H1 (cell line): ENCODE results near the gene SOS1. TPM values are rescaled to one million over a fixed set of nuclear protein-coding genes. Genes with fewer than 3 reads are reported as not detected.

ENCODE experiments used
- ATF3 ChIP-seq: IDR thresholded peaks from 2 replicates; pipeline ENCODE4 v1.6.1; 2011; ENCODE audit warnings: low read depth, mild to moderate bottlenecking, low read length; ENCODE audit not compliant: insufficient read depth
- CBX5 ChIP-seq: fragments of 300-800, 300-1000 bp; sonication (generic); IDR thresholded peaks from 2 replicates; pipeline ENCODE4 v1.7.1; 2016; ENCODE audit warnings: antibody characterized with exemption, low read length, low read depth
- CBX8 ChIP-seq: fragments of 300-800, 300-1000 bp; sonication (generic); IDR thresholded peaks from 2 replicates; pipeline ENCODE4 v1.7.1; 2016; ENCODE audit warnings: low read depth, low read length, borderline replicate concordance
- GTF2F1 ChIP-seq: IDR thresholded peaks from 2 replicates; pipeline ENCODE4 v1.6.1; 2012; ENCODE audit warnings: low read depth, low read length, improper control_type of control experiment, borderline replicate concordance
- RXRA ChIP-seq: IDR thresholded peaks from 2 replicates; pipeline ENCODE4 v1.6.1; 2011; ENCODE audit warnings: low read depth, mild to moderate bottlenecking, low read length, moderate library complexity; ENCODE audit not compliant: insufficient read depth
- SP1 ChIP-seq: IDR thresholded peaks from 2 replicates; pipeline ENCODE4 v1.6.1; 2011; ENCODE audit warnings: low read depth, low read length
- polyA plus RNA-seq, 7 experiments: library from polyadenylated mRNA; depleted of rRNA in 3 of 7; stranded (reverse) in 5 of 7; unstranded in 2 of 7; fragments of >200 nt in 5 of 7; fragments of 200-250 nt in 2 of 7; gene quantifications; 1 replicate in 5 of 7; 2 replicates in 1 of 7; 4 replicates in 1 of 7; pipeline versions ENCODE4 v1.2.1 to v1.2.3, GENCODE V29; 2011 to 2013; ENCODE audit warnings: missing spikeins in 2 of 7, mixed read lengths in 2 of 7
- total RNA-seq: library from RNA; stranded (reverse); fragmentation: NEBNext Ultra II Directional; extraction: Animal tissue kit (Norgen Biotek cat#: 25700); gene quantifications from 2 replicates; pipeline ENCODE4 v1.2.1, GENCODE V29; 2021

SOS1 gene
- total and polyA plus RNA-seq, 2 of the 8 experiments (the other 6 are each of a cell fraction or from before 2014, with no cell fraction given): 25.7 to 27.0 TPM

DNA sequence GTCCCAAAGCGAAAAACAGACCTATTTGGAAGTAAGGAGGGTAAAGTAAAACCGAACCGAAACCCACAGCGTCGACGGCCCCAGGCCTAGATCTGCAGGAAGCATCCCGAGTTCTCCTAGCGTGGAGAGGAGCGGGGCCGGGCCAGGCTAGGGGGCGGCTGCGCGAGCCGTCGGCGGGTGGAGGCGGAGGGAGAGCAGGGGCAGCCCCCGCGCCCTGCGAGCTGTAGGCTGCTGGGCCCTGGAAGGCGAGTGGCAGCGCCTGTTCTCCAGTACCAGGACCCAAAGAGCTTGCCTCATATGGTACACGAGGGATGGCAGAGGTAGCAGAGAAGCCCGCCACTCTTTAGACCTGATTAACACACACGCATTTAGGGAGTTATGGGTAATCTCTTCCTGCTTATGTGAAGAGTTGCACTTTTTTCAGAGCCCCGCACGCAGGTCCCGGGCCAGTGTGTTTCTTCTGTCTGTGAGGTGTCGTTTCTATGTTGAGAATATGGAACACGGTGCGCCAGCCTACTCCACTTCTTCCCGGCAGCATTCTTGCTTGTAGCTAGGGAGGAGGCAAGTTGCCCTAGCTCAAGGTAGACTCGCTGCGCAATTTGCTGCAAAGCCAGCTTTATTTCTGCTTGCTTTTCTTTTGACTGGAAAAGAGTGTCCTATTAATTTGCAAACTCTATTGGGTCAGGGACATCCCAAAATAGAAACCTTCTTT lies 160.1 kb downstream of the SOS1 start (continued):
- TF ChIP-seq GTF2F1: no peak
- no peak for TF ChIP-seq RXRA
- no peak for TF ChIP-seq CBX5
- no peak for TF ChIP-seq SP1
- TF ChIP-seq CBX8: no peak
- TF ChIP-seq ATF3: no peak
